HepG2 (cell line): Measurements from ENCODE around the gene NPHP4. TPM values are rescaled to one million over a fixed set of nuclear protein-coding genes. Genes with fewer than 3 reads are reported as not detected.

ENCODE experiments used
- ATAC-seq: fragments of 200-7000 bp; cut with Tn5 transposase; 3 replicates; pipeline ENCODE4 v1.9.1; 2020; ENCODE audit warnings: mild to moderate bottlenecking, moderate library complexity
- BruUV-seq: library from RNA; stranded (reverse); fragments of 400-500 nt; replicated peaks from 2 replicates; lab custom pipeline; 2021; lab: Mats Ljungman, UMichigan
- CTCF ChIA-PET: fragments of 300-600 bp; formaldehyde crosslinking; extraction: SDS; loops from one replicate; lab custom pipeline; 2021; ENCODE audit warnings: low total read pairs, inconsistent platforms, low intra/inter-chr PET ratio; lab: Yijun Ruan, JAX
- POLR2A ChIA-PET: fragments of 350-600 bp; sonication (Branson Sonifier 250); formaldehyde crosslinking; loops from one replicate; lab custom pipeline; 2020; ENCODE audit warnings: antibody characterized with exemption, inconsistent platforms; lab: Yijun Ruan, JAX
- DNase-seq: peaks from one replicate; pipeline ENCODE4 v3.0.0-alpha.2; 2015; ENCODE audit warnings: low spot score
- FAIRE-seq: peaks from 3 replicates; lab custom pipeline; 2011; peaks lifted over from hg19 to GRCh38; lab: Jason Lieb, UNC
- H2AFZ ChIP-seq: one replicate; pipeline ENCODE4 v1.6.1; 2011; ENCODE audit warnings: low read length, inconsistent platforms
- H3K27ac ChIP-seq: fragments of 300-600 bp; 3 replicates; pipeline ENCODE4 v1.8.0; 2011; ENCODE audit warnings: mixed run types, mild to moderate bottlenecking, mixed read lengths, low read length, inconsistent platforms; ENCODE audit not compliant: insufficient read depth; ENCODE audit errors: extremely low read length
- H3K27me3 ChIP-seq, 2 experiments: fragments of 200-600 bp in 1 of 2; 2 replicates in 1 of 2; 3 replicates in 1 of 2; pipeline versions ENCODE4 v1.6.0 to v1.8.0; 2011; ENCODE audit warnings: low read length in 2 of 2, mild to moderate bottlenecking in 2 of 2, moderate library complexity in 2 of 2, inconsistent platforms in 1 of 2; ENCODE audit not compliant: insufficient read depth in 2 of 2, control insufficient read depth in 1 of 2
- H3K36me3 ChIP-seq, 2 experiments: fragments of 200-600 bp in 1 of 2; replicated peaks in 1 of 2; 2 replicates in 1 of 2; 3 replicates in 1 of 2; pipeline versions ENCODE4 v1.5.1 to v1.8.0; 2011; ENCODE audit warnings: low read length in 2 of 2, inconsistent platforms in 1 of 2; ENCODE audit not compliant: insufficient read depth in 2 of 2, control insufficient read depth in 1 of 2
- H3K4me1 ChIP-seq: 2 replicates; pipeline ENCODE4 v1.5.1; 2012; ENCODE audit warnings: low read length, inconsistent platforms; ENCODE audit not compliant: insufficient read depth
- H3K4me2 ChIP-seq: 2 replicates; pipeline ENCODE4 v1.6.0; 2011; ENCODE audit warnings: low read depth, low read length, inconsistent platforms
- H3K4me3 ChIP-seq, 3 experiments: fragments of 200-600 bp in 1 of 3; sonication (generic), shearing (Covaris generic) in 1 of 3; replicated peaks in 1 of 3; 2 replicates each; pipeline ENCODE4 v1.5.1; 2011 to 2016; ENCODE audit warnings: low read length in 3 of 3, inconsistent platforms in 2 of 3, low read depth in 2 of 3, mild to moderate bottlenecking in 2 of 3, control low read depth in 1 of 3, mixed read lengths in 1 of 3; ENCODE audit not compliant: insufficient read depth in 1 of 3
- H3K79me2 ChIP-seq: one replicate; pipeline ENCODE4 v1.6.1; 2011; ENCODE audit warnings: low read length, inconsistent platforms; ENCODE audit not compliant: insufficient read depth
- H3K9ac ChIP-seq: 2 replicates; pipeline ENCODE4 v1.6.0; 2011; ENCODE audit warnings: mild to moderate bottlenecking, low read depth, low read length, inconsistent platforms; ENCODE audit not compliant: insufficient read depth
- H3K9me3 ChIP-seq: 2 replicates; pipeline ENCODE4 v1.5.1; 2012; ENCODE audit warnings: mild to moderate bottlenecking, low read length
- H4K20me1 ChIP-seq: 2 replicates; pipeline ENCODE4 v1.6.0; 2011; ENCODE audit warnings: inconsistent platforms, mild to moderate bottlenecking, low read length, moderate library complexity; ENCODE audit not compliant: insufficient read depth
- ATF4 ChIP-seq, 2 experiments: fragments of 450-650 bp in 1 of 2; sonication (generic) in 1 of 2; formaldehyde crosslinking; IDR thresholded peaks; 2 replicates each; pipeline versions ENCODE4 v1.5.0 to v1.8.0; 2020 to 2022; ENCODE audit warnings: mild to moderate bottlenecking in 1 of 2, missing genetic modification reagents in 1 of 2
- CBX2 ChIP-seq, 2 experiments: fragments of 200-600 bp in 1 of 2; sonication (generic); formaldehyde crosslinking in 1 of 2; IDR thresholded peaks; 2 replicates each; pipeline versions ENCODE4 v1.7.0 to v1.8.1; 2018 to 2022; ENCODE audit warnings: low read depth in 2 of 2, low read length in 1 of 2, mild to moderate bottlenecking in 1 of 2, missing genetic modification reagents in 1 of 2
- EP300 ChIP-seq, 3 experiments: sonication (generic) in 1 of 3; formaldehyde crosslinking in 1 of 3; IDR thresholded peaks; 2 replicates each; pipeline versions ENCODE4 v1.5.1 to v1.6.1; 2011 to 2020; ENCODE audit warnings: low read depth in 2 of 3, low read length in 2 of 3, borderline replicate concordance in 1 of 3, improper control_type of control experiment in 1 of 3, mild to moderate bottlenecking in 1 of 3, missing genetic modification reagents in 1 of 3, moderate library complexity in 1 of 3
- NPAS2 ChIP-seq: sonication (generic); formaldehyde crosslinking; IDR thresholded peaks from 2 replicates; pipeline ENCODE4 v1.8.0; 2022; ENCODE audit warnings: mild to moderate bottlenecking, missing genetic modification reagents, borderline replicate concordance
- ZBTB39 ChIP-seq: sonication (generic); formaldehyde crosslinking; IDR thresholded peaks from 2 replicates; pipeline ENCODE4 v1.5.0; 2020; ENCODE audit warnings: missing genetic modification reagents
- ZFAT ChIP-seq: sonication (generic); formaldehyde crosslinking; conservative IDR thresholded peaks from 2 replicates; pipeline ENCODE4 v1.8.1; 2023; ENCODE audit warnings: missing genetic modification reagents, inconsistent platforms
- ZNF33A ChIP-seq: sonication (generic); formaldehyde crosslinking; IDR thresholded peaks from 2 replicates; pipeline ENCODE4 v1.5.1; 2020; ENCODE audit warnings: missing genetic modification reagents, mild to moderate bottlenecking, moderate library complexity, borderline replicate concordance
- ZNF678 ChIP-seq: sonication (generic); formaldehyde crosslinking; IDR thresholded peaks from 2 replicates; pipeline ENCODE4 v1.4.0; 2020; ENCODE audit warnings: mild to moderate bottlenecking, missing genetic modification reagents
- WGBS: methylation state at CpG from one replicate; pipeline ENCODE4 v1.1.6; 2017; ENCODE audit warnings: low lambda C conversion rate; 5-methylcytosine and 5-hydroxymethylcytosine counted together
- in situ Hi-C: cut with HindIII; loops from 2 replicates; pipeline ENCODE4 v1.10.0; 2017; ENCODE audit warnings: low pct_unique_long_range_greater_than_20kb; ENCODE audit not compliant: extremely low pct_ligation_motif_present
- intact Hi-C: fragments of 100-400 bp; cut with micrococcal nuclease; formaldehyde crosslinking; loops from one replicate; pipeline ENCODE4 v1.10.0; 2022; ENCODE audit not compliant: unreplicated experiment
- polyA plus RNA-seq, 8 experiments: library from polyadenylated mRNA; depleted of rRNA in 3 of 8; stranded (reverse) in 7 of 8; unstranded in 1 of 8; fragments of >200 nt; fragmentation: Illumina TruSeq in 4 of 8; extraction: Trizol in 4 of 8; gene quantifications; 2 replicates each; pipeline versions ENCODE4 v1.2.1 to v1.2.3, GENCODE V29; 2011 to 2016; ENCODE audit warnings: low read depth in 4 of 8, missing spikeins in 1 of 8, mixed read lengths in 1 of 8; ENCODE audit not compliant: insufficient read depth in 1 of 8
- total RNA-seq, 5 experiments: library from RNA; depleted of rRNA; stranded (reverse); fragments of >200 nt; fragmentation: Illumina TruSeq; extraction: Trizol; gene quantifications; 2 replicates each; pipeline ENCODE4 v1.2.3, GENCODE V29; 2016; ENCODE audit warnings: low read depth in 1 of 5

The NPHP4 gene
- total and polyA plus RNA-seq, 2 of the 13 experiments (the other 11 are each of a cell fraction or from before 2014, with no cell fraction given) = 4.4 to 6.8 TPM

- BruUV-seq = no TSS peak
- intact Hi-C loops = no loop called here
- WGBS = 88% methylated on average over 15 of the region's 16 CpGs
- no peak for TF ChIP-seq ZBTB39 (CRISPR knock-in tag)
- no peak for TF ChIP-seq EP300 (IDR thresholded peaks at IDR 0.05; ENCODE audit: low read depth in 2 of 2, low read length in 2 of 2)
- no peak for TF ChIP-seq EP300 (CRISPR knock-in tag; IDR thresholded peaks at IDR 0.05; ENCODE audit: borderline replicate concordance)
- no peak for TF ChIP-seq ATF4 (CRISPR knock-in tag; IDR thresholded peaks at IDR 0.05)
- TF ChIP-seq CBX2 (IDR thresholded peaks at IDR 0.05; ENCODE audit: low read depth, low read length) = no peak
- TF ChIP-seq CBX2 (CRISPR knock-in tag; IDR thresholded peaks at IDR 0.05; ENCODE audit: low read depth) = no peak
- no peak for TF ChIP-seq ZNF678 (CRISPR knock-in tag)
- TF ChIP-seq ZNF33A (CRISPR knock-in tag) = no peak
- TF ChIP-seq ZFAT (CRISPR knock-in tag) = no peak
- no peak for TF ChIP-seq NPAS2 (CRISPR knock-in tag)
- Histone ChIP-seq H2AFZ (no peak overlapping the region), H3K27me3 (no peaks in the 10 kb centered on the region), H3K9ac (no peak overlapping the region), H3K9me3 (no peaks in the 10 kb centered on the region), H4K20me1 (no peaks in the 10 kb centered on the region), H3K4me1 (no peaks in the 10 kb centered on the region), H3K4me2 (no peak overlapping the region), H3K4me3 (no peak overlapping the region), H3K36me3 (peaks cover 0 to 4% of the 10 kb centered on the region in 2 experiments; a peak in 1 of 5 replicates), H3K79me2 (no peaks in the 10 kb centered on the region), H3K27ac (no peak overlapping the region)
- ChIA-PET POLR2A (no interaction called here), CTCF (no interaction called here)
- in situ Hi-C loops = no loop called here
- ATAC-seq (no peak), FAIRE-seq (no peak), DNase-seq (no peak)
These were observed 134.6 kb downstream of the NPHP4 start for GRCh38 chr1:5857508-5858090.
